K562 (cell line): ENCODE results near the gene UBE2L3. TPM values are rescaled to one million over a fixed set of nuclear protein-coding genes. Genes with fewer than 3 reads are reported as not detected.

Source experiments
- ELF4 ChIP-seq: fragments of 450-650 bp; formaldehyde crosslinking; IDR thresholded peaks from 2 replicates; pipeline ENCODE4 v1.4.0; 2022; ENCODE audit warnings: missing genetic modification characterization
- ID3 ChIP-seq, 2 experiments: fragments of 250-450 bp in 1 of 2; fragments of 450-650 bp in 1 of 2; sonication (Bioruptor Pico) in 1 of 2; IDR thresholded peaks; 2 replicates each; pipeline versions ENCODE4 v1.6.1 to v1.8.0; 2016 to 2021; ENCODE audit warnings: mild to moderate bottlenecking in 2 of 2, moderate library complexity in 2 of 2, missing compliant biosample characterization in 1 of 2, missing genetic modification characterization in 1 of 2
- NR0B1 ChIP-seq: fragments of 450-650 bp; IDR thresholded peaks from one replicate; pipeline ENCODE4 v1.6.1; 2018; ENCODE audit warnings: mild to moderate bottlenecking, moderate library complexity; ENCODE audit not compliant: partially characterized antibody
- ZNF589 ChIP-seq: fragments of 200-800 bp; sonication (Bioruptor generic); IDR thresholded peaks from 2 replicates; pipeline ENCODE4 v1.6.1; 2016; ENCODE audit warnings: low read depth, missing genetic modification characterization, missing compliant biosample characterization
- ZNF785 ChIP-seq: fragments of 250-450 bp; sonication (Bioruptor Pico); IDR thresholded peaks from 2 replicates; pipeline ENCODE4 v1.4.0; 2020; ENCODE audit warnings: mild to moderate bottlenecking
- polyA plus RNA-seq, 8 experiments: library from polyadenylated mRNA; depleted of rRNA in 4 of 8; stranded (reverse) in 5 of 8; unstranded in 3 of 8; fragments of >200 nt; fragmentation: Nextera tagmentation in 2 of 8; fragmentation: Illumina TruSeq in 1 of 8; extraction: Ambion mirVana in 2 of 8; extraction: Trizol in 1 of 8; gene quantifications; 2 replicates each; pipeline versions ENCODE4 v1.2.1 to v1.2.3, GENCODE V29; 2011 to 2014; ENCODE audit warnings: inconsistent platforms in 1 of 8, missing spikeins in 1 of 8
- total RNA-seq, 7 experiments: library from RNA; depleted of rRNA in 6 of 7; stranded (reverse); fragments of >200 nt in 6 of 7; fragmentation: Illumina TruSeq in 2 of 7; extraction: Trizol in 2 of 7; gene quantifications; 2 replicates each; pipeline versions ENCODE4 v1.2.1 to v1.2.3, GENCODE V29; 2011 to 2021; ENCODE audit warnings: low replicate concordance in 1 of 7
- TF ChIP-seq, protein P1 (sequence below): fragments of 200-800 bp; sonication (Bioruptor generic); IDR thresholded peaks from 2 replicates; pipeline ENCODE4 v1.6.1; 2016; ENCODE audit warnings: missing genetic modification characterization, missing compliant biosample characterization
- TF ChIP-seq, protein P2 (sequence below): sonication (generic); formaldehyde crosslinking; IDR thresholded peaks from 2 replicates; pipeline ENCODE4 v1.8.1; 2022; ENCODE audit warnings: missing genetic modification reagents

The UBE2L3 gene
- total and polyA plus RNA-seq, 9 of the 15 experiments (the other 6 are each of a cell fraction or from before 2014, with no cell fraction given): 215 to 625 (median 285) TPM

- TF ChIP-seq, protein P1, sequence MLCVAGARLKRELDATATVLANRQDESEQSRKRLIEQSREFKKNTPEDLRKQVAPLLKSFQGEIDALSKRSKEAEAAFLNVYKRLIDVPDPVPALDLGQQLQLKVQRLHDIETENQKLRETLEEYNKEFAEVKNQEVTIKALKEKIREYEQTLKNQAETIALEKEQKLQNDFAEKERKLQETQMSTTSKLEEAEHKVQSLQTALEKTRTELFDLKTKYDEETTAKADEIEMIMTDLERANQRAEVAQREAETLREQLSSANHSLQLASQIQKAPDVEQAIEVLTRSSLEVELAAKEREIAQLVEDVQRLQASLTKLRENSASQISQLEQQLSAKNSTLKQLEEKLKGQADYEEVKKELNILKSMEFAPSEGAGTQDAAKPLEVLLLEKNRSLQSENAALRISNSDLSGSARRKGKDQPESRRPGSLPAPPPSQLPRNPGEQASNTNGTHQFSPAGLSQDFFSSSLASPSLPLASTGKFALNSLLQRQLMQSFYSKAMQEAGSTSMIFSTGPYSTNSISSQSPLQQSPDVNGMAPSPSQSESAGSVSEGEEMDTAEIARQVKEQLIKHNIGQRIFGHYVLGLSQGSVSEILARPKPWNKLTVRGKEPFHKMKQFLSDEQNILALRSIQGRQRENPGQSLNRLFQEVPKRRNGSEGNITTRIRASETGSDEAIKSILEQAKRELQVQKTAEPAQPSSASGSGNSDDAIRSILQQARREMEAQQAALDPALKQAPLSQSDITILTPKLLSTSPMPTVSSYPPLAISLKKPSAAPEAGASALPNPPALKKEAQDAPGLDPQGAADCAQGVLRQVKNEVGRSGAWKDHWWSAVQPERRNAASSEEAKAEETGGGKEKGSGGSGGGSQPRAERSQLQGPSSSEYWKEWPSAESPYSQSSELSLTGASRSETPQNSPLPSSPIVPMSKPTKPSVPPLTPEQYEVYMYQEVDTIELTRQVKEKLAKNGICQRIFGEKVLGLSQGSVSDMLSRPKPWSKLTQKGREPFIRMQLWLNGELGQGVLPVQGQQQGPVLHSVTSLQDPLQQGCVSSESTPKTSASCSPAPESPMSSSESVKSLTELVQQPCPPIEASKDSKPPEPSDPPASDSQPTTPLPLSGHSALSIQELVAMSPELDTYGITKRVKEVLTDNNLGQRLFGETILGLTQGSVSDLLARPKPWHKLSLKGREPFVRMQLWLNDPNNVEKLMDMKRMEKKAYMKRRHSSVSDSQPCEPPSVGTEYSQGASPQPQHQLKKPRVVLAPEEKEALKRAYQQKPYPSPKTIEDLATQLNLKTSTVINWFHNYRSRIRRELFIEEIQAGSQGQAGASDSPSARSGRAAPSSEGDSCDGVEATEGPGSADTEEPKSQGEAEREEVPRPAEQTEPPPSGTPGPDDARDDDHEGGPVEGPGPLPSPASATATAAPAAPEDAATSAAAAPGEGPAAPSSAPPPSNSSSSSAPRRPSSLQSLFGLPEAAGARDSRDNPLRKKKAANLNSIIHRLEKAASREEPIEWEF (CRISPR knock-in tag): no peak
- TF ChIP-seq, protein P2, sequence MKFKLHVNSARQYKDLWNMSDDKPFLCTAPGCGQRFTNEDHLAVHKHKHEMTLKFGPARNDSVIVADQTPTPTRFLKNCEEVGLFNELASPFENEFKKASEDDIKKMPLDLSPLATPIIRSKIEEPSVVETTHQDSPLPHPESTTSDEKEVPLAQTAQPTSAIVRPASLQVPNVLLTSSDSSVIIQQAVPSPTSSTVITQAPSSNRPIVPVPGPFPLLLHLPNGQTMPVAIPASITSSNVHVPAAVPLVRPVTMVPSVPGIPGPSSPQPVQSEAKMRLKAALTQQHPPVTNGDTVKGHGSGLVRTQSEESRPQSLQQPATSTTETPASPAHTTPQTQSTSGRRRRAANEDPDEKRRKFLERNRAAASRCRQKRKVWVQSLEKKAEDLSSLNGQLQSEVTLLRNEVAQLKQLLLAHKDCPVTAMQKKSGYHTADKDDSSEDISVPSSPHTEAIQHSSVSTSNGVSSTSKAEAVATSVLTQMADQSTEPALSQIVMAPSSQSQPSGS (CRISPR knock-in tag): 0 out of 2 replicates have a peak, but pooled peaks have one; percentile 15
- TF ChIP-seq ELF4 (peak; percentile 57), ZNF785 (0 out of 2 replicates have a peak, but pooled peaks have one; percentile 22), NR0B1 (no peak), ZNF589 (peak; percentile 21; the same call in 1 of the 2 replicates), ID3 (CRISPR knock-in tag; IDR thresholded peaks at IDR 0.05) (no peak), ID3 (tag; IDR thresholded peaks at IDR 0.05) (0 out of 2 replicates have a peak, but pooled peaks have one; percentile 16)
Measured at GRCh38 chr22:21613553-21614233, 46.2 kb downstream of the UBE2L3 start (continued).
